Right lobe of liver (tissue), 4 donors: ENCODE results near the gene RPP25L.

Experiments
- CTCF ChIP-seq, 4 donors: fragments of 200-600 bp in 3 of 4; fragments of 450-650 bp in 1 of 4; IDR thresholded peaks; one replicate each; pipeline versions ENCODE4 v1.5.1 to v1.8.0; 2016 to 2022; ENCODE audit warnings: antibody characterized with exemption in 4 of 4, mild to moderate bottlenecking in 2 of 4
- POLR2A ChIP-seq: fragments of 450-650 bp; IDR thresholded peaks from one replicate; pipeline ENCODE4 v1.6.1; 2017; ENCODE audit warnings: antibody characterized with exemption, mild to moderate bottlenecking
- donor health status: DM: no; HTN: no; CAD: no.
- donor health status: DM: no; HTN: no; CAD: no.
- donor health status: DM: no; HTN: yes; CAD: no.

DNA sequence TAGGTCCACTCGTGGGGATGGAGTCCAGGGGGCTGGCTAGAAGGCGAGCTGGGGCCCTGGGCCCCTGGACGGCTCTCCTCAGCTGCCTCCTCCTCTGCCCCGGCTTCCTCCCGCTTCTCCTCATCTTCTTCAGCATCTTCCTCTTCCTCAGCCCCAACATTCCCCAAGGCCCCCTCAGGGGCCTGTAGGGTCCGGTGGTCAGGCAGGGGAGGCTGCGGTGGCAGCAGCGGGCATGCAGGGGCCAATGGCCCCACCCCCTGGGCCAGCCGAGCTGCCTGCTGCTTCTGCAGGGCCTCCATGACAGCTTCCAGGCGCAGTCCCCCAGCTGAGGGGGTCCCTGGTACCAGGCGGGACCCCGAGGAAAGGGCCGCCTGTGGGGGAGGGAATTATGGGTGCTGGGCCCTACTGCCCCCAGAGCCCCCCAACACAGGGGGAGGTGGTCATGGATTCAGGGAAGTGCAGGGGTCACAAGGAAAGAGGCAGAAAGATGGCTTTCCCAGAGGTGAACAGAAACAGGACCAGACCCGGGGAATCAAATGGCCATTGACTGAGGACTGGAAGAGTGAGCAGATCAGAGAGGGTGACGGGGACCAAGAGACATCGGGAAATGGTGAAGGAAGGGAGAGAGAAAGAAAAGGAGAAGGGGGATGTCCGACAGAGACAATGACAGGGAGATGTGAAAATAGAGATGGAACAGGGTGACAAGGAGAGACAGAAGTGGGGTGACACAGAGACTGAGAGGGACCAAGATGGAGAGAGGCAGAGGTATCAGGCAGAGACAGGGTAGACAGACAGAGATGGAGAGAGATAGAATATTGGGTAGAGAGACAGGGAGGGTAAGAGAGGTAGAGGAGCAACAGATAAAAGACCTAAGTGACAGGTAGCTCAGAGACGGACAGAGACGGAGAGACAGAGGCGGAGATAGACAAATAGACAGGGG is 16.1 kb upstream of the RPP25L start:
- TF ChIP-seq CTCF (IDR thresholded peaks at IDR 0.05): no peak
- TF ChIP-seq POLR2A: no peak
